Rectal smooth muscle tissue (tissue), 1 donor: ENCODE data around the gene PROK1.
"Not testable (repeated sequence)": the region's sequence is repeated elsewhere in the genome, so short reads cannot be mapped to it uniquely, and the experiment has no call there.

Experiments
- H3K27ac ChIP-seq: one replicate; pipeline ENCODE4 v1.7.0; 2013; ENCODE audit warnings: low read depth, low read length, inconsistent platforms
- H3K27me3 ChIP-seq: one replicate; pipeline ENCODE4 v1.7.0; 2013; ENCODE audit warnings: low read length; ENCODE audit not compliant: control insufficient read depth, insufficient read depth
- H3K36me3 ChIP-seq: one replicate; pipeline ENCODE4 v1.7.0; 2013; ENCODE audit warnings: low read length; ENCODE audit not compliant: control insufficient read depth, insufficient read depth
- H3K4me1 ChIP-seq: one replicate; pipeline ENCODE4 v1.7.0; 2013; ENCODE audit warnings: low read length; ENCODE audit not compliant: control insufficient read depth, insufficient read depth
- H3K4me3 ChIP-seq: one replicate; pipeline ENCODE4 v1.7.0; 2013; ENCODE audit warnings: low read length
- H3K9ac ChIP-seq: one replicate; pipeline ENCODE4 v1.7.0; 2013; ENCODE audit warnings: low read length

Gene PROK1

GRCh38 chr1:110450929-110451328, at the start of gene PROK1:
PROK1 (plus strand) TSS chr1:110451149; CDS start chr1:110451217, 68 bp downstream.
- Histone ChIP-seq H3K9ac (no peak within 1 kb of the TSS), H3K27me3 (no peaks in the 10 kb centered on the region), H3K4me1 (no peaks in the 10 kb centered on the region), H3K36me3 (no peaks in the 10 kb centered on the region), H3K4me3 (no peak within 1 kb of the TSS), H3K27ac (no peak within 1 kb of the TSS)

GRCh38 chr1:110403805-110404204, 47.1 kb upstream of the PROK1 start:
- no peaks in the 10 kb centered on the region for H3K27me3 ChIP-seq
- peaks cover 3% of the 10 kb centered on the region for H3K4me1 ChIP-seq
- H3K36me3 ChIP-seq = peaks cover 5% of the 10 kb centered on the region
- H3K4me3 ChIP-seq = no peak overlapping the region
- no peak overlapping the region for H3K9ac ChIP-seq
- H3K27ac ChIP-seq = no peak overlapping the region

GRCh38 chr1:110404401-110404800, 46.5 kb upstream of the PROK1 start:
- Histone ChIP-seq H3K4me1 (peaks cover 3% of the 10 kb centered on the region), H3K36me3 (peaks cover 5% of the 10 kb centered on the region), H3K4me3 (no peak overlapping the region), H3K9ac (no peak overlapping the region), H3K27me3 (no peaks in the 10 kb centered on the region), H3K27ac (no peak overlapping the region)

GRCh38 chr1:110406407-110406806, 44.5 kb upstream of the PROK1 start:
- not testable (repeated sequence) for H3K36me3 ChIP-seq, H3K27me3 ChIP-seq, H3K27ac ChIP-seq, H3K9ac ChIP-seq, H3K4me1 ChIP-seq
- peak overlapping the region; percentile 95 for H3K4me3 ChIP-seq

GRCh38 chr1:110407260-110408210, 43.4 kb upstream of the PROK1 start, which contains the start of gene LAMTOR5:
LAMTOR5 (minus strand) TSS chr1:110407694; CDS start chr1:110407620, 74 bp downstream.
- no peaks in the 10 kb centered on the region for H3K27me3 ChIP-seq
- peak within 1 kb of the TSS; percentile 95 for H3K27ac ChIP-seq
- peak within 1 kb of the TSS; percentile 95 for H3K4me3 ChIP-seq
- H3K9ac ChIP-seq = peak within 1 kb of the TSS; percentile 87
- H3K4me1 ChIP-seq = peaks cover 3% of the 10 kb centered on the region
- H3K36me3 ChIP-seq = peaks cover under 1% of the 10 kb centered on the region

GRCh38 chr1:110408488-110408887, 42.5 kb upstream of the PROK1 start:
- Histone ChIP-seq H3K27me3 (no peaks in the 10 kb centered on the region), H3K4me1 (peaks cover 3% of the 10 kb centered on the region), H3K4me3 (no peak overlapping the region), H3K36me3 (no peaks in the 10 kb centered on the region), H3K27ac (no peak overlapping the region), H3K9ac (no peak overlapping the region)

- no peaks in the 10 kb centered on the region for H3K27me3 ChIP-seq
- no peaks in the 10 kb centered on the region for H3K36me3 ChIP-seq
- H3K27ac ChIP-seq = no peak overlapping the region
- no peak overlapping the region for H3K9ac ChIP-seq
- H3K4me1 ChIP-seq = peaks cover 3% of the 10 kb centered on the region
- H3K4me3 ChIP-seq = no peak overlapping the region
Observed at GRCh38 chr1:110409316-110409715, 41.6 kb upstream of the PROK1 start.

GRCh38 chr1:110411173-110411735, 39.7 kb upstream of the PROK1 start:
- Histone ChIP-seq H3K27ac (no peak overlapping the region), H3K36me3 (no peaks in the 10 kb centered on the region), H3K4me1 (peaks cover 3% of the 10 kb centered on the region), H3K4me3 (no peak overlapping the region), H3K27me3 (no peaks in the 10 kb centered on the region), H3K9ac (no peak overlapping the region)

- H3K27me3 ChIP-seq = no peaks in the 10 kb centered on the region
- no peak overlapping the region for H3K4me3 ChIP-seq
- H3K4me1 ChIP-seq = peaks cover 3% of the 10 kb centered on the region
- no peak overlapping the region for H3K27ac ChIP-seq
- H3K36me3 ChIP-seq = no peaks in the 10 kb centered on the region
- H3K9ac ChIP-seq = no peak overlapping the region
Observed at GRCh38 chr1:110412576-110412975, 38.4 kb upstream of the PROK1 start.

- H3K9ac ChIP-seq, H3K27ac ChIP-seq, H3K36me3 ChIP-seq, H3K4me3 ChIP-seq, H3K27me3 ChIP-seq, H3K4me1 ChIP-seq: not testable (repeated sequence)
Observed at GRCh38 chr1:110413045-110413444, 37.9 kb upstream of the PROK1 start.

- Histone ChIP-seq H3K4me3 (no peak overlapping the region), H3K9ac (no peak overlapping the region), H3K27me3 (no peaks in the 10 kb centered on the region), H3K27ac (no peak overlapping the region), H3K4me1 (no peaks in the 10 kb centered on the region), H3K36me3 (no peaks in the 10 kb centered on the region)
Observed at GRCh38 chr1:110418729-110419128, 32.2 kb upstream of the PROK1 start.

GRCh38 chr1:110420023-110420662, 30.8 kb upstream of the PROK1 start:
- Histone ChIP-seq H3K36me3 (no peaks in the 10 kb centered on the region), H3K27me3 (no peaks in the 10 kb centered on the region), H3K4me1 (no peaks in the 10 kb centered on the region), H3K4me3 (no peak overlapping the region), H3K27ac (no peak overlapping the region), H3K9ac (no peak overlapping the region)
